HCT116 (cell line): ENCODE data around the gene FRAS1.

ENCODE experiments used
- EZH2phosphoT487 ChIP-seq: fragments of 200-600 bp; IDR thresholded peaks from 2 replicates; pipeline ENCODE4 v1.6.1; 2018; ENCODE audit warnings: antibody characterized with exemption, borderline replicate concordance
- POLR2A ChIP-seq: IDR thresholded peaks from 2 replicates; pipeline ENCODE4 v1.7.0; 2011; ENCODE audit warnings: borderline replicate concordance; ENCODE audit not compliant: insufficient read depth, insufficient read length; ENCODE audit errors: extremely low read depth
- TCF7L2 ChIP-seq: IDR thresholded peaks from 2 replicates; pipeline ENCODE4 v1.7.0; 2011; ENCODE audit warnings: borderline replicate concordance, inconsistent platforms; ENCODE audit not compliant: insufficient read depth, insufficient read length; ENCODE audit errors: extremely low read depth
- TF ChIP-seq, protein P1 (sequence below), 3 experiments: fragments of 200-600 bp in 1 of 3; sonication (generic) in 1 of 3; IDR thresholded peaks in 2 of 3; conservative IDR thresholded peaks in 1 of 3; 2 replicates each; pipeline ENCODE4 v1.5.1; 2012 to 2017; ENCODE audit warnings: low read depth in 2 of 3, low read length in 2 of 3, antibody characterized with exemption in 1 of 3, borderline replicate concordance in 1 of 3, control low read depth in 1 of 3, mild to moderate bottlenecking in 1 of 3, mixed read lengths in 1 of 3, mixed run types in 1 of 3, moderate library complexity in 1 of 3; ENCODE audit not compliant: insufficient read depth in 1 of 3

DNA sequence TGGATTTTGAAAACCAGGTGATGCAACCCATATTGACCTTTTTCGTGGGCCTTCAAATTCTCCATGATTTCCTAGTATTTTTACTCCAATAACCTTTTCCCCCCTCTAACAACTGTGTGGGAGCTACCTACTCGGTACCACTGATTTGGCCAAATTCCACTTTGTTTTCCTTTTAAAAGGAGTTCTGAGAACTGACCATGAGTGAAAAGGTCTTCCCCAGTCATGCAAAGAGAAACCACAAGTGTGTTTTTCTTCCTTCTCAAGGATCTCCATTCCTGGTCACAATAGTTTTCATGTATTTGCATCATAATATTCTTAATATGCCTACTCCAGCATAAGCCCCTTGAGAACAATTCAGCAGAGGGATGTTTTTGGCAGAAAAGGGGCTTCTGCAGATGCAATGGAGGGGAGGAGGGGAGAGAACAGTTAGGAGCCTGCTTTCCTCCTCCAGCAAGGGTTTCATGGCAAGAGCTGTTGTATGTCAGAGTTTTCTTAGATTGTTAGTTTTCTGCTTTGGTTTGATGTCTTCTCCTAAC is 299.2 kb downstream of the FRAS1 start:
- TF ChIP-seq TCF7L2, result no peak
- TF ChIP-seq EZH2phosphoT487, result no peak
- no peak for TF ChIP-seq POLR2A
- TF ChIP-seq, protein P1, sequence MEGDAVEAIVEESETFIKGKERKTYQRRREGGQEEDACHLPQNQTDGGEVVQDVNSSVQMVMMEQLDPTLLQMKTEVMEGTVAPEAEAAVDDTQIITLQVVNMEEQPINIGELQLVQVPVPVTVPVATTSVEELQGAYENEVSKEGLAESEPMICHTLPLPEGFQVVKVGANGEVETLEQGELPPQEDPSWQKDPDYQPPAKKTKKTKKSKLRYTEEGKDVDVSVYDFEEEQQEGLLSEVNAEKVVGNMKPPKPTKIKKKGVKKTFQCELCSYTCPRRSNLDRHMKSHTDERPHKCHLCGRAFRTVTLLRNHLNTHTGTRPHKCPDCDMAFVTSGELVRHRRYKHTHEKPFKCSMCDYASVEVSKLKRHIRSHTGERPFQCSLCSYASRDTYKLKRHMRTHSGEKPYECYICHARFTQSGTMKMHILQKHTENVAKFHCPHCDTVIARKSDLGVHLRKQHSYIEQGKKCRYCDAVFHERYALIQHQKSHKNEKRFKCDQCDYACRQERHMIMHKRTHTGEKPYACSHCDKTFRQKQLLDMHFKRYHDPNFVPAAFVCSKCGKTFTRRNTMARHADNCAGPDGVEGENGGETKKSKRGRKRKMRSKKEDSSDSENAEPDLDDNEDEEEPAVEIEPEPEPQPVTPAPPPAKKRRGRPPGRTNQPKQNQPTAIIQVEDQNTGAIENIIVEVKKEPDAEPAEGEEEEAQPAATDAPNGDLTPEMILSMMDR (IDR thresholded peaks at IDR 0.05 in 2 of 3, conservative IDR thresholded peaks at IDR 0.05 in 1 of 3; ENCODE audit: borderline replicate concordance in 1 of 3, insufficient read depth in 1 of 3, low read depth in 2 of 3, low read length in 2 of 3), result no peak
